Measurements from ENCODE around the gene CRHR1.

Gene CRHR1

DNA sequence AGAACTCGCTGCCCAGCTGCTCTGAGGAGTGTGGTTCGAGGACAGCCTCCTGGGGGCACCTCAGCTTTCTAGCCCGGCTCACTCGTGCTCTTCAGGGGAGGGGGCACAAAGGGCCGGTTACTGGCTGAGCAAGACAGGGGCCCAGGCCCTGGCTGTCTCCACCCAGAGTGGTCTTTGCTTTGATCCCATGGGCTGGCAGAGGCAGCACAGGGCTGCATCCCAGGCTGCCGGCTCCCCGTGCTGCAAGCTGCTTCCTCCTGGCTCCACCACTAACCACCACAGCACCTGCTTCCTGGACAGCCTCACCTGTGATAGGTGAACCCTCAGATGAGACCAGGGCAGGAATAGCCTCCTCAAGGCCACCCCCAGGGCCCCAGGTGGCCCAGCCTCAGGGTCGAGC, 67.3 kb downstream of the CRHR1 start:
- Histone ChIP-seq H3K36me3 (replicated peaks; ENCODE audit: low read depth, low read length) (no peaks in the 10 kb centered on the region), H3K4me3 (ENCODE audit: low read length) (no peak overlapping the region), H3K79me2 (ENCODE audit: low read length) (no peaks in the 10 kb centered on the region), H3K9me3 (ENCODE audit: insufficient read depth, low read length) (no peaks in the 10 kb centered on the region), H3K27ac (ENCODE audit: low read length) (no peak overlapping the region), H3K27me3 (ENCODE audit: low read depth, low read length) (no peaks in the 10 kb centered on the region), H3K4me2 (ENCODE audit: low read length) (no peak overlapping the region), H3K9ac (ENCODE audit: low read length) (no peak overlapping the region), H4K20me1 (ENCODE audit: insufficient read depth, low read length) (no peaks in the 10 kb centered on the region), H3K4me1 (ENCODE audit: low read length) (no peaks in the 10 kb centered on the region; the same call in 1 of the 2 replicates), H2AFZ (ENCODE audit: low read depth, low read length) (no peak overlapping the region)
- TF ChIP-seq, protein P1, sequence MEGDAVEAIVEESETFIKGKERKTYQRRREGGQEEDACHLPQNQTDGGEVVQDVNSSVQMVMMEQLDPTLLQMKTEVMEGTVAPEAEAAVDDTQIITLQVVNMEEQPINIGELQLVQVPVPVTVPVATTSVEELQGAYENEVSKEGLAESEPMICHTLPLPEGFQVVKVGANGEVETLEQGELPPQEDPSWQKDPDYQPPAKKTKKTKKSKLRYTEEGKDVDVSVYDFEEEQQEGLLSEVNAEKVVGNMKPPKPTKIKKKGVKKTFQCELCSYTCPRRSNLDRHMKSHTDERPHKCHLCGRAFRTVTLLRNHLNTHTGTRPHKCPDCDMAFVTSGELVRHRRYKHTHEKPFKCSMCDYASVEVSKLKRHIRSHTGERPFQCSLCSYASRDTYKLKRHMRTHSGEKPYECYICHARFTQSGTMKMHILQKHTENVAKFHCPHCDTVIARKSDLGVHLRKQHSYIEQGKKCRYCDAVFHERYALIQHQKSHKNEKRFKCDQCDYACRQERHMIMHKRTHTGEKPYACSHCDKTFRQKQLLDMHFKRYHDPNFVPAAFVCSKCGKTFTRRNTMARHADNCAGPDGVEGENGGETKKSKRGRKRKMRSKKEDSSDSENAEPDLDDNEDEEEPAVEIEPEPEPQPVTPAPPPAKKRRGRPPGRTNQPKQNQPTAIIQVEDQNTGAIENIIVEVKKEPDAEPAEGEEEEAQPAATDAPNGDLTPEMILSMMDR (IDR thresholded peaks at IDR 0.05; ENCODE audit: low read depth, low read length): no peak
- TF ChIP-seq EZH2phosphoT487 (IDR thresholded peaks at IDR 0.05; ENCODE audit: low read depth): no peak

DNA sequence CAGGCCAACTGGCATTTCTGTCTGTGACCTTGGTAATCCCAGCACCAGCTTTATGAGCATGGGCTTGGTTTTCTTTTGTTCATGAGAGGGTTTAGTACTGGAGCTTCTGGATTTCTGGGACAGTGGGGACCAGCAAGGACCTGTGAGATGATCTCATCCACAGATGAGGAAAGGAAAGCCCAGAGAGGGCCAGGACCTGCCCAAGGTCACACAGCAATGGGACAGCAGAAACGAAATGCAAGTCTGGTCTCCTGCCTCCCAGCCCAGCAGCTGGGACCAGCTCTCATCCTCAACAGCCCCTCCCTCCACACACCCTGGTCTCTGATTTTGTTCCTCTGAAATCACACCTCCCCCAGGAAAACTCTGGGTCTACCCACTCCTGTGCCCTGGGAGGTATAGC, 67.8 kb downstream of the CRHR1 start:
- H4K20me1 ChIP-seq (ENCODE audit: insufficient read depth, low read length): no peaks in the 10 kb centered on the region
- no peak for TF ChIP-seq EZH2phosphoT487 (IDR thresholded peaks at IDR 0.05; ENCODE audit: low read depth)
- TF ChIP-seq, protein P1 (IDR thresholded peaks at IDR 0.05; ENCODE audit: low read depth, low read length): no peak
- peak overlapping the region; percentile 58; the same call in 1 of the 2 replicates for H2AFZ ChIP-seq (ENCODE audit: low read depth, low read length)
- H3K9me3 ChIP-seq (ENCODE audit: insufficient read depth, low read length): no peaks in the 10 kb centered on the region
- H3K27ac ChIP-seq (ENCODE audit: low read length): no peak overlapping the region
- no peaks in the 10 kb centered on the region for H3K79me2 ChIP-seq (ENCODE audit: low read length)
- no peaks in the 10 kb centered on the region for H3K36me3 ChIP-seq (replicated peaks; ENCODE audit: low read depth, low read length)
- H3K4me1 ChIP-seq (ENCODE audit: low read length): no peaks in the 10 kb centered on the region; the same call in 1 of the 2 replicates
- no peak overlapping the region; the same call in 1 of the 2 replicates for H3K4me3 ChIP-seq (ENCODE audit: low read length)
- no peaks in the 10 kb centered on the region for H3K27me3 ChIP-seq (ENCODE audit: low read depth, low read length)
- H3K4me2 ChIP-seq (ENCODE audit: low read length): peak overlapping the region; percentile 90; the same call in 1 of the 2 replicates
- H3K9ac ChIP-seq (ENCODE audit: low read length): no peak overlapping the region

DNA sequence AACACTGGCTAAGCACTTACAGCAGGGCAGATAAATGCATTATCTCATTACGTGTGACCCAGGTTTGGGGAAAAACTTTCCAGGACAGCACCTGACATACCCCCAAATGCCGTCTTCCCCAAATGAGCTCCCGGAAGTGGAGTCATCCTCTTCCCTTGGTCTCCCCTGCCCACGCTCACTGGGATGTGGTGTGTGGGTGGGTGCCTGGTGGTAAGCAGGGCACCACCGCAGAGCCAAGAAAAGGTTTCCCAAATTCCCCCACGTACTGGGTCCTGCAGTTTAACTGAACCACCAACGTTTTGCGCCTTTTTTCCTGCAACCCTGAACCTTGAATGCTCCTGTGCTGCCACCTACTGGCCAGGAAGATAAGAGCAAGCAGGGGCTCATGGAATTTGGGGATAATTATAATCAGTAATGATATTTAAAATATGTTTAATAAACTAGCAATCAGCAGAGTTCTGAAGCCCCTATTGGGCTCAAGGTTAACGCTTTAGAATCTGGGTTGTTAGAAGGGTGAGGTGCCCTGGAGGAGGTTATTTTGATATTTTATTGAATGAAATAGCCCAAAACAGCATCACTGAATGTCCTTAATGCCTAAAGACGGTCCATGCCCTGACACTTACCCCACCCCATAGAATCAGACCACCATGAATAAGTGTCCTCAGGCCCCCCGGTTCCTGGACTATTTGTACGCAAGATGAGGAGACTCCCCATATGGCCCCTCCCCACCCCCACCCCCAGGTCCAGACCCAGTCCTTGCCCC, 68.6 kb downstream of the CRHR1 start:
- H3K9me3 ChIP-seq (ENCODE audit: insufficient read depth, low read length): no peaks in the 10 kb centered on the region
- H3K4me1 ChIP-seq (ENCODE audit: low read length): no peaks in the 10 kb centered on the region; the same call in 1 of the 2 replicates
- no peak overlapping the region for H3K27ac ChIP-seq (ENCODE audit: low read length)
- TF ChIP-seq, protein P1 (IDR thresholded peaks at IDR 0.05; ENCODE audit: low read depth, low read length): peak; percentile 94
- TF ChIP-seq EZH2phosphoT487 (IDR thresholded peaks at IDR 0.05; ENCODE audit: low read depth): no peak
- peak overlapping the region; percentile 40; the same call in 1 of the 2 replicates for H3K9ac ChIP-seq (ENCODE audit: low read length)
- H2AFZ ChIP-seq (ENCODE audit: low read depth, low read length): peak overlapping the region; percentile 58
- peak overlapping the region; percentile 79 for H3K4me3 ChIP-seq (ENCODE audit: low read length)
- H4K20me1 ChIP-seq (ENCODE audit: insufficient read depth, low read length): no peaks in the 10 kb centered on the region
- no peaks in the 10 kb centered on the region for H3K79me2 ChIP-seq (ENCODE audit: low read length)
- H3K27me3 ChIP-seq (ENCODE audit: low read depth, low read length): no peaks in the 10 kb centered on the region
- H3K4me2 ChIP-seq (ENCODE audit: low read length): peak overlapping the region; percentile 90
- no peaks in the 10 kb centered on the region for H3K36me3 ChIP-seq (replicated peaks; ENCODE audit: low read depth, low read length)

DNA sequence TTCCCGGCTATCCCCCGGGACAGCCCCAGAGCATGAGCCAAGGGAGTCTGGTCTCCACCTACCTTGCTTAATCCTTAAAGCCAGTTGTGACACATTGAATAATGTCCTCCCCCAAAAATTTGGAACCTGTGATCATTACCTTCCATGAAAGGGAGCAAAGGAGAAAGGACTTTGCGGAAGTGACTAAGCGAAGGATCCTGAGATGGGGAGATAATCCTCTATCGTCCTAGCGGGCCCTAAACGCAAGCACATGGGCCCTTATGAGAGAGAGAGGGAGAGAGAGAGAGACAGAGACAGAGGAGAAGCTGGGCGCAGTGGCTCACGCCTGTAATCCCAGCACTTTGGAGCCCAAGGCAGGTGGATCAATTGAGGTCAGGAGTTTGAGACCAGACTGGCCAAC, 70.1 kb downstream of the CRHR1 start:
- Histone ChIP-seq H3K27ac (ENCODE audit: low read length) (no peak overlapping the region), H3K4me2 (ENCODE audit: low read length) (no peak overlapping the region), H3K36me3 (replicated peaks; ENCODE audit: low read depth, low read length) (no peaks in the 10 kb centered on the region), H3K4me3 (ENCODE audit: low read length) (no peak overlapping the region), H3K4me1 (ENCODE audit: low read length) (no peaks in the 10 kb centered on the region; the same call in 1 of the 2 replicates), H3K79me2 (ENCODE audit: low read length) (no peaks in the 10 kb centered on the region), H3K9me3 (ENCODE audit: insufficient read depth, low read length) (no peaks in the 10 kb centered on the region), H3K9ac (ENCODE audit: low read length) (no peak overlapping the region), H4K20me1 (ENCODE audit: insufficient read depth, low read length) (no peaks in the 10 kb centered on the region), H2AFZ (ENCODE audit: low read depth, low read length) (no peak overlapping the region), H3K27me3 (ENCODE audit: low read depth, low read length) (no peaks in the 10 kb centered on the region)
- TF ChIP-seq, protein P1 (IDR thresholded peaks at IDR 0.05; ENCODE audit: low read depth, low read length): no peak
- TF ChIP-seq EZH2phosphoT487 (IDR thresholded peaks at IDR 0.05; ENCODE audit: low read depth): no peak

Data from OCI-LY3 (cell line).